Head of caudate nucleus (tissue), 42 donors: ENCODE measurements around the gene TM4SF4.

ENCODE experiments used
- DNase-seq, 42 donors: peaks; one replicate each; pipeline versions ENCODE4 v3.0.0 to v3.0.0-alpha.2; 2020 to 2021; ENCODE audit warnings: mixed read lengths in 7 of 42
- intact Hi-C: fragments of 100-400 bp; cut with DNase I; formaldehyde crosslinking; loops from one replicate; pipeline ENCODE4 v1.15.0; 2022

TM4SF4 gene

GRCh38 chr3:149506540-149506939 lies 32.0 kb downstream of the TM4SF4 start:
- intact Hi-C loops, result no loop called here
- DNase-seq, result no peak

DNA sequence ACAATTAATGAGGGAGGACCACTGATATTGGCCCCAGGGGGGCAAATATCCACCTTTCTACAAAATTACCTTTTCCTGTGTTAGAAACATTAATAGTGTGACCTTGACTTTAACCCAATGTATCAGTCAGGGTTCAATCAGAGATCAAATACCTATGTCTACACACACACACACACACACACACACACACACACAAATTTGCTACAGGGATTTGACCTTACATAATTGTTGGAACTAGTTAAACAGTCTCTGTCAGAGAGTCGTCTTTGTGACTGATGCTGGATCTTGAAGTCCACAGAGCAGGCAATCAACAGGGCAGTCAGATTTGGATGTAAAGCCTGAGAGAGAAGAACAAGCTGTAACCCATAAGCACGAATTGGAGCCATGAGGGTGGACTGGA lies 32.5 kb downstream of the TM4SF4 start:
- intact Hi-C loops, result no loop called here
- no peak for DNase-seq

- DNase-seq, result peak in 10 of 42 donors; percentile 3 to 53 (median 26)
These were observed 33.2 kb downstream of the TM4SF4 start for GRCh38 chr3:149507491-149508324.

GRCh38 chr3:149509526-149509925 lies 35.0 kb downstream of the TM4SF4 start:
- DNase-seq, result no peak
- intact Hi-C loops, result no loop called here

More at GRCh38 chr3:149507491-149508324, 33.2 kb downstream of the TM4SF4 start:
- intact Hi-C loops, result no loop called here

DNA sequence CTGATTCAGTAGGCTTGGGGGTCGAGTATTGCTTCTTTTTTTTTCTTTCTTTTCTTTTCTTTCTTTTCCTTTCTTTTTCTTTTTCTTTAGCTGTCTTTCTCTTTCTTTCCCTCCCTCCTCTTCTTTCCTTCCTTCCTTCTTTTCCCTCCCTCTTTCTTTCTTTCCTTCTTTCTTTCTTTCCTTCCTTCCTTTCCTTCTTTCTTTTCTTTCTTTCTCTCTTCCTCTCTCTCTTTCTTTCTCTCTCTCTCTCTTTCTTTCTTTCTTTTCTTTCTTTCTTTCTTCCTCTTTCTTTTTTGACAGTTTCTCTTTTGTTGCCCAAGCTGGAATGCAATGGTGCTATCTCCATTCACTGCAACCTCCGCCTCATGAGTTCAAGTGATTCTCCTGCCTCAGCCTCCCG lies 36.0 kb downstream of the TM4SF4 start:
- DNase-seq, result no peak
- intact Hi-C loops, result loop anchor here (5.0 kb wide), 1 partner anchor 207 kb away; no protein-coding TSS in a partner anchor

GRCh38 chr3:149511040-149511626 lies 36.6 kb downstream of the TM4SF4 start:
- DNase-seq, result no peak
- intact Hi-C loops, result loop anchor here (5.0 kb wide), 1 partner anchor 206 kb away; no protein-coding TSS in a partner anchor

- peak; percentile 54 to 88 (median 69) for DNase-seq
These were observed 37.7 kb downstream of the TM4SF4 start for GRCh38 chr3:149512073-149512782.

DNA sequence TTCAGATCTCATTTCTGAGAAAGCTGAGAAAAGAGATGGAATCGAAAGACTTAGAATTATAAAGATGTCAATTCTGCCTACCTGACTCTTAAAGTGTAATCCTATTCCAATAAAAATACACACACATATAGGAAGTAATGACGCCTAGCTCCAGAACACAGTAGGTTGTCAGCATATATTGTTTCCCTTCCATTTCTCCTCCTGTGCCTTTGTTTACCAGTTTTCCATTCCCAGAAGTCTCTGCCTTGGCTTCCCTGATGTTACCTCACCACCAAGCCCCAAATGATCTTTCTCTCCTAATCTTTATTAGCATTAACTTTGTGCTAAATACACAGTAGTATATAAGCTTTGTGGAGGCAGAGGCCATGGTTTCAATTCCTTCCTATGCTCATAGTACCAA lies 40.0 kb downstream of the TM4SF4 start:
- intact Hi-C loops, result loop anchor here (5.0 kb wide), 1 partner anchor 203 kb away; no protein-coding TSS in a partner anchor
- DNase-seq, result no peak

More at GRCh38 chr3:149512073-149512782, 37.7 kb downstream of the TM4SF4 start:
- intact Hi-C loops, result loop anchor here (5.0 kb wide), 1 partner anchor 205 kb away; no protein-coding TSS in a partner anchor

GRCh38 chr3:149515249-149515648 lies 40.8 kb downstream of the TM4SF4 start:
- intact Hi-C loops, result no loop called here
- no peak for DNase-seq

DNA sequence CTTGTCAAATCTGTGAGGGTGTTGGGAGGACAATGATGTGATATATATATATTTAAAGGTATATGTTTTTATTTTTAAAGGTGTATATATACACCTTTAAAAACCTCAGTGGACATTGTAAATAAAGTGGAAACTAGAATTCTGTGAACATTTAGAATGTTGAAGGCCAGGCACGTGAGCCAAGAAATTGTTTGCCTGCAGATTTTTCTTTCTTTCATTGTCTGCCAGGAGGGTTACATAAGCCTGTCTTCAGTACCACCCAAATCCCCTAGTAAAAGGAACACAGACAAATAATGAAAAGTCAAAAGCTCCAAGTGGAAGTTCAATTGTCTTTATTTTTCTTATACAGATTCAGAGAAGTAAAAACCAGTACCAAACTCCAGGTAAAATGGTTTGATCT lies 42.4 kb downstream of the TM4SF4 start:
- intact Hi-C loops, result no loop called here
- no peak for DNase-seq

- DNase-seq, result no peak
- intact Hi-C loops, result no loop called here
These were observed 45.4 kb downstream of the TM4SF4 start for GRCh38 chr3:149519912-149520311.

DNA sequence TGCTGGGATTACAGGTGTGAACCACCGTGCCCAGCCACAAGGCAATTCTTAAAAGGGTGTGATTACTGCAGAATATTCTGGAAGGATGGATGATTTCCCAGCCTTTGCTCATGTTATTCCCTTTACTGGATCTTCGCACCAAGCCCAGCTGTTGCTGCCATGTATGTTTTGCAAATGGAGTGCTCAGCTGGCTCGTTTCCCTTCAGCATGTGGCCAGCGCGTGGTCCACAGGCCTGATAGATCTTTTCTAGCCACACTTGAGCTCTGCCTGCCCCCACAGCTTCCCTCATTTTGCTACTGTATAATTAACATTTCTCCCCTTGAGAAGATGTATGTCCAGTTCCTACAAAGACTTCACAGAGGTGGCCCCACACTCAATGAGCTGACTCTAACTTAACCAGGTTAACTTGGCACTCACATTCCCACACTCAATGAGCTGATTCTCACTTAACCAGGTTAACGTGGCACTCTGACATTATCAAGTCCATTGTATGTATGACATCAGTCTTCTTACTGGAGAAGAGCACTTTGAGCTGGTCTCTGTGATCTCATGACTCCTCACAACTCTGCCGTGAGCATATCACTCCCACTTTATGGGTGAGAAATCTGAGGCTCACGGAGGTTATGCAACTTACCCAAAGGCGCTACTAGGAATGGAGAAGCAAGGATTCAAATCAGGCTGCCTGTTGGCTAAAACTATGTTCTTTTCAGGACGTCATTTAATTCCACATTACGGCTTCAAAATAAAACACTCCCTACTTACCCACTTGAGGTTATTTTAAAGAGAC lies 49.2 kb downstream of the TM4SF4 start:
- intact Hi-C loops, result no loop called here
- no peak for DNase-seq

- intact Hi-C loops, result loop anchor here (5.0 kb wide), 1 partner anchor 190 kb away; no protein-coding TSS in a partner anchor
- DNase-seq, result peak in 12 of 42 donors; percentile 22 to 66 (median 36)
These were observed 53.2 kb downstream of the TM4SF4 start for GRCh38 chr3:149527531-149528339.

DNA sequence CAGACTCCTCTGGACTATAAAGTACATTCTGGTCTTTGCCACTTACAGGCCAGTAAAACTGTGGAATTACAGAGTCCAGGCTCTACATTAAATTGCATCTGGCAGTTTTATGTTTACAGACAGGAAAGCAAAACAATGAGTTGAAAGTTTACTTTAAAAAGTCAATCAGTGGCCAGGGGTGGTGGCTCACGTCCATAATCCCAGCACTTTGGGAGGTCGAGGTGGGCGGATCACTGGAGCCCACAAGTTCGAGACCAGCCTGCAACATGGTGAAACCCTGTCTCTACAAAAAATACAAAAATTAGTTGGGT lies 53.8 kb downstream of the TM4SF4 start:
- intact Hi-C loops, result loop anchor here (5.0 kb wide), 1 partner anchor 189 kb away; no protein-coding TSS in a partner anchor
- no peak for DNase-seq

GRCh38 chr3:149529099-149529498 lies 54.6 kb downstream of the TM4SF4 start:
- no peak for DNase-seq
- intact Hi-C loops, result loop anchor here (5.0 kb wide), 1 partner anchor 188 kb away; no protein-coding TSS in a partner anchor

DNA sequence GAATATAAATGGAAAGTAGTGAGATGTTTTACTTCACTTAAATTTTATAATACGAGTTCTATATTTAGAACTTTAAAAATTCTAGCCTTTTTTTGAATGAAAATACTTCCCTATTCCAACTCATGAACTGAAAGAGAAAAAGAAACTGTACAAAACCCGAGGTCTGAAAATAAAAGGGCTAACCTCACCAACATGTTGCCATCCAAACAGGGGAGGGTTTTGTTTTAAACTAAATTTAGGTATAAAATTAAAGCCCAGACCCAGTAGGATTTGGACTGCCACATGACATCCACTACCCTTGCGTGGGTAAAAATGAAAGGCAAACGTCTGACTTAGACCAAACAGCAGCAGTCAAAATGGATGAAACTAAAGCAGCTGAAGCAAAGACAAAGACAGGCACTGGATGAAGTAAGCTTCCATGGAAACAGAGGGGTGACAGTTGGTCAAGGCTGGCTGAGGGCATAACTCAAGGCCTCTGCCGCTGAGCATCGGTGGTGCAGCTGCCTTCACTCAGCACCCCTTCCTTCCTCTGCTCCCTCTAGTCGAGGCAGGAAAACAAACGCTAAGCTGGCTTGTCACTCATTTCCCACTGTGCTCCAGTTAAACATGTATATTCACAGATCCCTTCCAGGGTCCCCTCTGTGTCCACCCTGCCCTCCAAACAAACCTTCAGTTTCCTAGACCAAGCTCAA lies 58.1 kb downstream of the TM4SF4 start:
- peak in 16 of 42 donors; percentile 7 to 59 (median 28) for DNase-seq
- intact Hi-C loops, result loop anchor here (10.0 kb wide), 1 partner anchor 122 kb away; the partner anchor contains the start of gene WWTR1

- intact Hi-C loops, result loop anchor here (10.0 kb wide), 1 partner anchor 121 kb away; the partner anchor contains the start of gene WWTR1
- no peak for DNase-seq
These were observed 59.6 kb downstream of the TM4SF4 start for GRCh38 chr3:149534082-149534481.
